Sigmoid colon (tissue), 7 donors: ENCODE results near the gene VPS26C. TPM values are rescaled to one million over a fixed set of nuclear protein-coding genes. Genes with fewer than 3 reads are reported as not detected.

Source experiments
- DNase-seq: peaks from one replicate; pipeline ENCODE4 v3.0.0-alpha.2; 2019
- H3K27ac ChIP-seq, 4 donors: fragments of 200-600 bp; sonication (generic); one replicate each; pipeline ENCODE4 v1.5.1; 2016 to 2019; ENCODE audit warnings: mild to moderate bottlenecking in 1 of 4
- H3K27me3 ChIP-seq, 3 donors: fragments of 200-600 bp; sonication (generic); one replicate each; pipeline ENCODE4 v1.5.1; 2019; ENCODE audit warnings: mild to moderate bottlenecking in 1 of 3
- H3K36me3 ChIP-seq, 4 donors: fragments of 200-600 bp; sonication (generic); one replicate each; pipeline ENCODE4 v1.5.1; 2016 to 2019
- H3K4me1 ChIP-seq, 4 donors: fragments of 200-600 bp; sonication (generic); one replicate each; pipeline ENCODE4 v1.5.1; 2017 to 2019
- H3K4me3 ChIP-seq, 4 donors: fragments of 200-600 bp; sonication (generic); one replicate each; pipeline ENCODE4 v1.5.1; 2017 to 2019; ENCODE audit warnings: mild to moderate bottlenecking in 2 of 4, moderate library complexity in 1 of 4
- H3K9me3 ChIP-seq, 4 donors: fragments of 200-600 bp in 3 of 4; sonication (generic) in 3 of 4; one replicate each; pipeline versions ENCODE4 v1.5.1 to v1.6.1; 2013 to 2019
- CTCF ChIP-seq, 4 experiments: fragments of 450-650 bp in 3 of 4; fragments of 200-600 bp in 1 of 4; IDR thresholded peaks; one replicate each; pipeline ENCODE4 v1.5.1; 2016 to 2019; ENCODE audit warnings: antibody characterized with exemption in 4 of 4, mild to moderate bottlenecking in 3 of 4, moderate library complexity in 2 of 4
- EP300 ChIP-seq, 4 donors: sonication (generic); formaldehyde crosslinking; IDR thresholded peaks; one replicate each; pipeline ENCODE4 v1.6.1; 2017; ENCODE audit warnings: antibody characterized with exemption in 4 of 4
- POLR2A ChIP-seq, 2 donors: fragments of 450-650 bp; IDR thresholded peaks; one replicate each; pipeline ENCODE4 v1.6.1; 2016; ENCODE audit warnings: antibody characterized with exemption in 2 of 2, mild to moderate bottlenecking in 2 of 2, moderate library complexity in 2 of 2
- POLR2AphosphoS5 ChIP-seq, 4 donors: sonication (generic); formaldehyde crosslinking; IDR thresholded peaks; one replicate each; pipeline ENCODE4 v1.6.1; 2017; ENCODE audit warnings: antibody characterized with exemption in 4 of 4
- WGBS, 2 donors: extraction: QIAGEN DNeasy Blood & Tissue Kit; methylation state at CpG; one replicate each; pipeline ENCODE4 v1.1.7; 2013; 5-methylcytosine and 5-hydroxymethylcytosine counted together
- intact Hi-C: fragments of 100-400 bp; cut with DNase I; formaldehyde crosslinking; loops from one replicate; pipeline ENCODE4 v1.15.1; 2023
- polyA plus RNA-seq, 3 donors: library from polyadenylated mRNA; stranded (reverse); fragments of 200-250 nt; gene quantifications; one replicate each; pipeline ENCODE4 v1.2.3, GENCODE V29; 2013
- total RNA-seq, 4 donors: library from RNA; depleted of rRNA; stranded (reverse); fragments of >200 nt; gene quantifications; one replicate each; pipeline ENCODE4 v1.1.0, GENCODE V29; 2016
- donor health status: healthy with polysubstance abuse.
- donor health status: Bipolar disorder and iron deficiency.
- donor health status: healthy.

The VPS26C gene
- total and polyA plus RNA-seq, 7 donors, result 34.2 to 71.7 (median 52.6) TPM

DNA sequence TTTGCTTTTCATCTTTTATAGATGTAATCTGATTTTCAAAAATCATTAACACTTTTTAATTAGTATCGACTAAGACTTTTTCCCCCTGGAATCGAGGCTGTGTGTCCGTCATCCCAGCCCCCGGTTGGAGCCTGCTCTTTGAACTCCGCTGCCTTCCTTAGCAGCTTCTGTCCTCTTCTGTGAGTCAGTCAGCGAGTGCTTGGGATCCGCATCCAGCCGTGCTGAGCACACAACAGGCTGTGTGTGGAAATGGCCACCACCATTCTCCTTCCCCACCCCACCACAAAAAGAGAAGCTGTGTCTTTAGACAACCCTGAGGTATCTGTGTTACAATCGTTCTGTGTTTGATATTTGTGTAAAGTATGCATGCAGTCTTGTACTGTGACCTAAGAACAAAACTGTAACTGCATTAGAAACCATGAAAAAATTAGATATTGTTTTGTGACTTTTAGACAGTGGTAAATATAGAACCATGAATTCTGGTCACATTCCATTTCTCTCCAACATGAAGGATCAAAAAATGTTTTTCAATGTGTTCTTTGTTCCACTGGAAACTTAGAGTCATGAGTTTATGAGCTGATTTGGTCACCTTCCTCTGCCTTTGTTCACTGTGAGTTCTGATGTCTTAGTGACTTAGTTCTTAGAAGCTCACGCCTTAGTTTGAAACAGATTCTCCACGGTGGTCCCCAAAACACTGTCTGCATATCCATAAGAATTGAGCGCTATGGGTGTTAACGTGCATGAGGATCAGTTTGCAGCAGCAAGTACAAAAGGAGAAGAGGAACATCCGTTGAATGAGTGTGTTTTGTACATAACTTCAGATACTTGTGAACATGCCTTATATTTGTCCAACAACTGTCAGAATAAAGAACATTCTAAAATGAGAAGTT, 64.7 kb downstream of the VPS26C start:
- Histone ChIP-seq H3K27ac (no peak overlapping the region), H3K4me1 (peaks cover 0 to 4% (median under 1%) of the 10 kb centered on the region in 4 donors), H3K27me3 (no peaks in the 10 kb centered on the region), H3K4me3 (no peak overlapping the region), H3K36me3 (peaks cover 4 to 60% (median 28%) of the 10 kb centered on the region in 4 donors), H3K9me3 (no peaks in the 10 kb centered on the region)
- no peak for DNase-seq
- TF ChIP-seq CTCF (IDR thresholded peaks at IDR 0.05) (no peak), EP300 (IDR thresholded peaks at IDR 0.05) (no peak), POLR2A (IDR thresholded peaks at IDR 0.05) (no peak), POLR2AphosphoS5 (IDR thresholded peaks at IDR 0.05) (no peak)
- intact Hi-C loops, result no loop called here
- 81 to 91% methylated on average over 14 of the region's 14 CpGs for WGBS, 2 donors

GRCh38 chr21:37200641-37201480, 66.3 kb downstream of the VPS26C start:
- 93 to 95% methylated on average over 16 of the region's 16 CpGs for WGBS, 2 donors
- no peak for DNase-seq
- Histone ChIP-seq H3K27me3 (no peaks in the 10 kb centered on the region), H3K27ac (no peak overlapping the region), H3K9me3 (no peaks in the 10 kb centered on the region), H3K36me3 (peaks cover 4 to 75% (median 28%) of the 10 kb centered on the region in 4 donors), H3K4me3 (no peak overlapping the region), H3K4me1 (no peaks in the 10 kb centered on the region)
- TF ChIP-seq CTCF (IDR thresholded peaks at IDR 0.05), result no peak
- intact Hi-C loops, result no loop called here

DNA sequence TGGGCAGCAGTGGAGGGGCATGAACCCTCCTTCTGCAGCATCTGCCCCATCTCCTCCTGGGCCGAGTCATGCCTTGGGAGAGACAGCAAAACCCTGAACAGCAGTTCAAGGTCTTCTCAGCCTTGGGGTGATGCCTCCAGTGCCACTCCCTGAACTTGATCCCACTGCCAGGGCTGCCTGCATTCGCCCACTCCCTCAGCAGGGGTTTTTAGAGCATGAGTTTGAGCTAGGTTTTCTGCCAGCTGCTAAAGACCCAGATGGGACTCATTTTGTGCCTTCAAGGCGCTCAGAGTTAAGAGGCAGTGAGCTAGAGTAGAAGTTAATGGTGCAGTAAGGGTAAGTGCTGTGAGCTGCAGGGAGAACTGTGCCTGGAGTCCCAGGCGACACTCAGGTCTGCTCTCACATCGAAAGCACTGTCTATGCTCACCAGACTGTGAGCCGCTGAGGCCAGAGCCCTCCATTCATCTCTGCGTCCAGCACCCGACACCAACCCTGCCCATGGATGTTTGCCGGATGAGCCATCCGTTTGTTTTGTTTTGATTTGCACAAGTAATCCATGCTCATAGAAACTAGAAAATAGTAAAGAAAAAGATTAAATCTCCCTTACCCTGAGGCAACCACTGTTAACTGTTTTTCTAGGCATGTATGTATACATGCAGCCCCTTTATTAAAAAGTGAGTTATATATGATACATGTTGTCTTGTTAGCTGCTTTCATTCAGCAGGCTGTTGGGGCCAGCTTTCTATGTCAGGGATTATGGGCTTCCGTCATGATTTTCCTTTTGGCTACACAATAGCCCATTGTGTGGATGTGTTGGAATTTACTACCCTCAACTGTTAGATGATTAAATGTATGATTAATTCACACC, 67.8 kb downstream of the VPS26C start:
- no peak overlapping the region for H3K27ac ChIP-seq
- intact Hi-C loops, result no loop called here

More for the DNA sequence above, 67.8 kb downstream of the VPS26C start:
- 37 to 73% methylated on average over 11 of the region's 11 CpGs for WGBS, 2 donors
- Histone ChIP-seq H3K36me3 (peaks cover 9 to 90% (median 28%) of the 10 kb centered on the region in 4 donors), H3K9me3 (no peaks in the 10 kb centered on the region), H3K4me1 (no peaks in the 10 kb centered on the region), H3K4me3 (no peak overlapping the region), H3K27me3 (no peaks in the 10 kb centered on the region)
- no peak for DNase-seq
- no peak for TF ChIP-seq EP300 (IDR thresholded peaks at IDR 0.05)
- no peak for TF ChIP-seq CTCF (IDR thresholded peaks at IDR 0.05)
- no peak for TF ChIP-seq POLR2A (IDR thresholded peaks at IDR 0.05)
- TF ChIP-seq POLR2AphosphoS5 (IDR thresholded peaks at IDR 0.05), result no peak
